ENCODE data around the gene PLEKHF1.
A peak's percentile ranks its signal among the peaks of the same experiment; 100 is the strongest.

The PLEKHF1 gene

GRCh38 chr19:29658221-29658991 is 6.9 kb upstream of the PLEKHF1 start:
- H3K4me3 ChIP-seq (ENCODE audit: low read length): no peak overlapping the region
- DNase-seq (ENCODE audit: low read depth): no peak
- no peak for TF ChIP-seq CTCF (conservative IDR thresholded peaks at IDR 0.05; ENCODE audit: low read depth, low read length)

- TF ChIP-seq CTCF (conservative IDR thresholded peaks at IDR 0.05; ENCODE audit: low read depth, low read length): no peak
- H3K4me3 ChIP-seq (ENCODE audit: low read length): no peak overlapping the region
- DNase-seq (ENCODE audit: low read depth): no peak
Observed at GRCh38 chr19:29660835-29661234, 4.4 kb upstream of the PLEKHF1 start.

- peak overlapping the region; percentile 4 for H3K4me3 ChIP-seq (ENCODE audit: low read length)
- no peak for TF ChIP-seq CTCF (conservative IDR thresholded peaks at IDR 0.05; ENCODE audit: low read depth, low read length)
- no peak for DNase-seq (ENCODE audit: low read depth)
Observed at GRCh38 chr19:29662278-29662603, 3.0 kb upstream of the PLEKHF1 start.

GRCh38 chr19:29662604-29663404 is 2.5 kb upstream of the PLEKHF1 start:
- no peak for DNase-seq (ENCODE audit: low read depth)
- H3K4me3 ChIP-seq (ENCODE audit: low read length): no peak overlapping the region
- no peak for TF ChIP-seq CTCF (conservative IDR thresholded peaks at IDR 0.05; ENCODE audit: low read depth, low read length)

- no peak overlapping the region for H3K4me3 ChIP-seq (ENCODE audit: low read length)
- no peak for TF ChIP-seq CTCF (conservative IDR thresholded peaks at IDR 0.05; ENCODE audit: low read depth, low read length)
- DNase-seq (ENCODE audit: low read depth): no peak
Observed at GRCh38 chr19:29663861-29664752, 1.2 kb upstream of the PLEKHF1 start.

GRCh38 chr19:29664753-29665214 is 477 bp upstream of the PLEKHF1 start:
- no peak for TF ChIP-seq CTCF (conservative IDR thresholded peaks at IDR 0.05; ENCODE audit: low read depth, low read length)
- DNase-seq (ENCODE audit: low read depth): no peak
- H3K4me3 ChIP-seq (ENCODE audit: low read length): peak overlapping the region; percentile 45

Measured in retinal pigment epithelial cell (primary cell).